BLaER1 treated with 17β-estradiol and CSF1 and Interleukin-3, amounts not matched to agents 10 nM and 100 nM (cell line): ENCODE measurements around the gene PIK3R6.

Experiments used
- H3K27ac ChIP-seq, 11 experiments: shearing (Covaris generic); formaldehyde crosslinking; 2 replicates each; pipeline ENCODE4 v1.8.1; 2022
- H3K27me3 ChIP-seq, 11 experiments: shearing (Covaris generic); formaldehyde crosslinking; 2 replicates each; pipeline ENCODE4 v1.8.1; 2022
- H3K36me3 ChIP-seq, 11 experiments: shearing (Covaris generic); formaldehyde crosslinking; 2 replicates each; pipeline ENCODE4 v1.8.1; 2022
- H3K4me1 ChIP-seq, 10 experiments: shearing (Covaris generic); formaldehyde crosslinking; 2 replicates each; pipeline ENCODE4 v1.8.1; 2022
- H3K4me2 ChIP-seq, 11 experiments: shearing (Covaris generic); formaldehyde crosslinking; 2 replicates each; pipeline ENCODE4 v1.8.1; 2022
- H3K4me3 ChIP-seq, 10 experiments: shearing (Covaris generic); formaldehyde crosslinking; 2 replicates each; pipeline ENCODE4 v1.8.1; 2022
- H3K9ac ChIP-seq, 11 experiments: shearing (Covaris generic); formaldehyde crosslinking; 2 replicates each; pipeline ENCODE4 v1.8.1; 2022
- H3K9me3 ChIP-seq, 11 experiments: shearing (Covaris generic); formaldehyde crosslinking; replicated peaks in 1 of 11; 2 replicates each; pipeline ENCODE4 v1.8.1; 2022
- H4K20me1 ChIP-seq, 11 experiments: shearing (Covaris generic); formaldehyde crosslinking; 2 replicates each; pipeline ENCODE4 v1.8.1; 2022
- Cebpa-rat ChIP-seq, 11 experiments: shearing (Covaris generic); IDR thresholded peaks; 2 replicates each; pipeline ENCODE4 v1.8.1; 2022

PIK3R6 gene

DNA sequence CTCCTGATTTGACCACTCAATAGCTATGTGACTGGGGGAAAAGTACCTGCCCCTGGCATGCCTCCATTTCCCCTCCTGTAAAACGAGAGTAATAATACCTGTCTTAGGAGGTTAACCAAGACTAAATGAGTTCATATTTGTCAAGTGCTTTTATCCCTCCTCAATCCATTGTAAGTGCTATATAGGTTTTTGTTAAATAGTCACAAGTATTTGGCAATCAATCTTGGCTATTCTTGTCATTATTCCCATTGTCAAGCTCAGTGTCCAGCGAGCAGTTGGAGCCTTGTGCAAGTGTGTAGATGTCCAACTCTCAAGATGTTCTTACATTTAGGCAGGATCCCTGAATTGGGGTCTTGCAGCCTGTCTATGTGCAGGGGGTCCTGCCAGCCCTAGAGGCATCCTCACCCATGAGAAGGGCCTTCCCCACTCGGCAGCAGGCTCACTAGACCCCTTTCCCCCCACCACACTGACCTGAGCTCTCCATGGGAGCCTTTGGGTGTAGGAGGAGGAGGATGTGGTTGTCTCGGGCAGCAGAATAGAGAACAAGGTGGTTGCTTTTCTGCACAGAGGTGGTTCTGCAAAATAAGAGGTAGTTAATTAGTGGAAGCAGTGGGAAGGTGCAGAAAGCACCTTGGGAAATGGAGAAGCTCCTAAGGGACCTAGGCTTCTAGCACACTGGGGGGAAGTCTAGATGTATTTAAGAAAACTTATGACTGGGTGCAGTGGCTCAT is 18.0 kb downstream of the PIK3R6 start:
- Histone ChIP-seq H3K4me2 (no peak overlapping the region), H3K4me1 (peaks cover 0 to 21% (median 8%) of the 10 kb centered on the region in 10 experiments; a peak in 16 of 20 replicates), H3K9me3 (peaks cover 0 to 34% (median 12%) of the 10 kb centered on the region in 11 experiments; a peak in 17 of 22 replicates), H4K20me1 (peaks cover 0 to 26% (median 0%) of the 10 kb centered on the region in 11 experiments; a peak in 2 of 22 replicates), H3K36me3 (peaks cover 4 to 100% (median 53%) of the 10 kb centered on the region in 11 experiments; a peak in 17 of 22 replicates), H3K4me3 (no peak overlapping the region), H3K9ac (no peak overlapping the region), H3K27ac (no peak overlapping the region), H3K27me3 (no peaks in the 10 kb centered on the region)
- TF ChIP-seq Cebpa-rat (IDR thresholded peaks at IDR 0.05), result no peak

DNA sequence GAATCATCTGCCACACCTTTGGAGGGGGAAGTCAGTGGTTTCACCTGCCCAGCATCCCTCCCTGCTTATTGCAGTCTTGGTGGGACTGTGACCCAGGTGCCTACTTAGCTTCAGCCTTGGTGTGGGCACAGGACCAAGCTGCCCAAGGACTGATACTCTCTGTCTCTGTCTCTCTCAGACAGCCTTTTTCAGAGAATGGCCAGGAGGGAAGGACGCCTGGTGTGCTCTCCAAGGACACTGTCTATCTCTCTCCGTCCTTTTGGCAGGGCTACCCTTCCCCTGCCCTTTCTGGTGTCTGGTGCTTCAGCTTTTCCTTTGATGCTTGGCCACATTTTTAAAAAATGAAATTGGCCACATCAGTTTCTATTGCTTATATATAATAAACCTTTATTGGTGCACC is 19.6 kb downstream of the PIK3R6 start:
- H3K4me1 ChIP-seq, result peaks cover 15 to 37% (median 24%) of the 10 kb centered on the region in 10 experiments
- H3K9me3 ChIP-seq, result peaks cover 0 to 34% (median 12%) of the 10 kb centered on the region in 11 experiments; a peak in 17 of 22 replicates
- no peak overlapping the region for H3K27ac ChIP-seq
- no peak overlapping the region for H3K4me2 ChIP-seq
- H3K27me3 ChIP-seq, result no peaks in the 10 kb centered on the region
- H3K9ac ChIP-seq, result no peak overlapping the region
- H3K36me3 ChIP-seq, result peaks cover 4 to 84% (median 53%) of the 10 kb centered on the region in 11 experiments; a peak in 17 of 22 replicates
- no peak overlapping the region for H3K4me3 ChIP-seq
- TF ChIP-seq Cebpa-rat (IDR thresholded peaks at IDR 0.05), result no peak
- peaks cover 0 to 41% (median 0%) of the 10 kb centered on the region in 11 experiments; a peak in 3 of 22 replicates for H4K20me1 ChIP-seq

DNA sequence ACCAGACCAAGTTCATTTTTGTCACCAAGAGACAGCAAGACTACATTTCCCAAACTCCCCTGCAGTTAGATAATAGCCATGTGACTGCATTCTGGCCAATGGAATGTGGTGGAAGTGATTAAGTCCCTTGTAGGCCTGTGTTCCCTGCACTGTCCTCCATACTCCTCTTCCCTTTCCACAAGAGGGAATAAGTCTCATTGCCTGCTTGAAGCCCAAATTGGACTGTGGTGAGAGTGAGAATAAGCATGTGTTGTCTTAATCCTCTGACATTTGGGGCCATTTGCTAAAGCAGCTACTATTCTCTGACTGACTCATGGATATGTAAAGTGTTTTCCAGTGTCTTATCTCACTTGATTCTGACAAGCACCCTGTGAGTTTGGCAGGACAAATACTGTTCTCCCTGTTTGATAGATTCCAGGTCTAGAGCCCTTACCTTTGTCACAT is 20.7 kb downstream of the PIK3R6 start:
- H3K27me3 ChIP-seq, result no peaks in the 10 kb centered on the region
- H3K36me3 ChIP-seq, result peaks cover 4 to 84% (median 53%) of the 10 kb centered on the region in 11 experiments; a peak in 17 of 22 replicates
- H3K9me3 ChIP-seq, result peaks cover 0 to 32% (median 12%) of the 10 kb centered on the region in 11 experiments; a peak in 17 of 22 replicates
- peak overlapping the region in 3 of 11 experiments; percentile 15 to 59 (median 45); a peak in 3 of 22 replicates for H3K4me2 ChIP-seq
- no peak for TF ChIP-seq Cebpa-rat (IDR thresholded peaks at IDR 0.05)
- H4K20me1 ChIP-seq, result peaks cover 0 to 43% (median 0%) of the 10 kb centered on the region in 11 experiments; a peak in 3 of 22 replicates
- no peak overlapping the region for H3K4me3 ChIP-seq
- no peak overlapping the region for H3K27ac ChIP-seq
- H3K4me1 ChIP-seq, result peaks cover 26 to 46% (median 35%) of the 10 kb centered on the region in 10 experiments
- H3K9ac ChIP-seq, result no peak overlapping the region

DNA sequence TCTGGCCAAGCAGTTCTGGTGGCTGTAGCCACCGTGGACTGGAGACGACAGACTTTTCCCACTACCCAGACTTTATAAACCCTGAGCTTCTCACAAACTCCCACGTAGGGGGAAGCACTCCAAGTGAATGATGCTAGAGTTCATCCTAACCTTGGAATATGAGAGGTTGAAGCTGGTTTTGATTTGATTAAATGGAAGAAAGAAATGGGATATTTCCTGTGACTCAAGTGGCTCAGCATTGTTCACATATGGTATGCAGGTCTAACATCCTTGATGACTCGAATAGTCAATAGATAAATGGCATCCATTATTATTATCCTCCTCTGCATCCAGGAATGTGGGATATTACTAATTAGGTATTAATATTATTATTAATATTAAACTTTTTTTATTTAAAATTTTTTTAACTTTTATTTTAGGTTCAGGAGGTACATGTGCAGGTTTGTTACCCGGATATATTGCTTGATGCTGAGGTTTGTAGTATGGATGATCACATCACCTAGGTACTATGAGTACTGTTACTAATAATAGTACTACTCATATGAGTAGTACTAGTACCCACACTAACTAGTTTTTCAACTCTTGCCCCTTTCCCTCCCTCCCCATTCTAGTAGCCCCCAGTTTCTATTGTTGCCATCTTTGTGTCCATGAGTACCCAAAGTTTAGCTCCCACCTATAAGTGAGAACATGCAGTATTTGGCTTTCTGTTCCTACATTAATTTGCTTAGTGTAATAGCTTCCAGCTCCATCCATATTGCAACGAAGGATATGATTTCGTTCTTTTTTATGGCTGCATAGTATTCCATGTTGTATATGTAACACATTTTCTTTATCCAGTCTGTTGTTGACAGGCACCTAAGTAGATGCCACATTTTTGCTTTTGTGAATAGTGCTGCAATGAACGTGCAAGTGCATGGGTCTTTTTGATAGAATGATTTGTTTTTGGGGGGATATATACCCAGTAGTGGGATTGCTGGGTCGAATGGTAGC is 22.9 kb downstream of the PIK3R6 start:
- Histone ChIP-seq H4K20me1 (peaks cover 0 to 51% (median 0%) of the 10 kb centered on the region in 11 experiments; a peak in 4 of 22 replicates), H3K9ac (peak overlapping the region in 5 of 11 experiments; percentile 29 to 58 (median 48); a peak in 4 of 22 replicates), H3K27ac (peak overlapping the region in 10 of 11 experiments; percentile 42 to 75 (median 57); a peak in 20 of 22 replicates), H3K9me3 (peaks cover 0 to 26% (median 12%) of the 10 kb centered on the region in 11 experiments; a peak in 17 of 22 replicates), H3K4me2 (peak overlapping the region; percentile 62 to 84 (median 74)), H3K4me1 (peaks cover 26 to 50% (median 37%) of the 10 kb centered on the region in 10 experiments), H3K27me3 (no peaks in the 10 kb centered on the region), H3K4me3 (no peak overlapping the region), H3K36me3 (peaks cover 4 to 80% (median 49%) of the 10 kb centered on the region in 11 experiments; a peak in 17 of 22 replicates)
- TF ChIP-seq Cebpa-rat (IDR thresholded peaks at IDR 0.05), result no peak

DNA sequence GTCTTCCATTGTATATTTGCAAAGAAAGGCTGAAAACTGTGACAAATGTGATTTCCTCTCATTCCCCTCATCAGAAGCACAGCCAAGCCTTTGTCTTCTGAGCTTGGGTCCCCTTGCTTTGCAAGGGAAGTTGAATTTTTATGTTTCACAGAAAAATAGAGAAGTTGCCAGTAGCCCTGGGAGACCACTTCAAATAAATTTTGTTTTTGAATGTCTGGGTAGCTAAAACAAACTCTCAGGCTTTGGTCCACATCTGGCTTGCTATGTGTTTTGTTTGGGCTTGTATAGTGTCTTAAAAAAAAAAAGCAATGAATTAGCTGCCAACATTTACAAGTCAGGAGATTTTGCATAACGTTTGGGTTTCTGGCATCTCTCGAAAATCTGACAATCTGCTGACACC is 24.1 kb downstream of the PIK3R6 start:
- Histone ChIP-seq H3K9me3 (peaks cover 0 to 26% (median 12%) of the 10 kb centered on the region in 11 experiments; a peak in 17 of 22 replicates), H3K36me3 (peaks cover 0 to 80% (median 37%) of the 10 kb centered on the region in 11 experiments; a peak in 16 of 22 replicates), H3K4me3 (no peak overlapping the region), H4K20me1 (peaks cover 0 to 54% (median 0%) of the 10 kb centered on the region in 11 experiments; a peak in 4 of 22 replicates), H3K9ac (peak overlapping the region in 9 of 11 experiments; percentile 4 to 58 (median 42); a peak in 14 of 22 replicates), H3K27me3 (no peaks in the 10 kb centered on the region), H3K4me2 (peak overlapping the region; percentile 62 to 84 (median 74)), H3K4me1 (peaks cover 26 to 54% (median 39%) of the 10 kb centered on the region in 10 experiments), H3K27ac (peak overlapping the region; percentile 38 to 75 (median 51); a peak in 20 of 22 replicates)
- no peak for TF ChIP-seq Cebpa-rat (IDR thresholded peaks at IDR 0.05)

DNA sequence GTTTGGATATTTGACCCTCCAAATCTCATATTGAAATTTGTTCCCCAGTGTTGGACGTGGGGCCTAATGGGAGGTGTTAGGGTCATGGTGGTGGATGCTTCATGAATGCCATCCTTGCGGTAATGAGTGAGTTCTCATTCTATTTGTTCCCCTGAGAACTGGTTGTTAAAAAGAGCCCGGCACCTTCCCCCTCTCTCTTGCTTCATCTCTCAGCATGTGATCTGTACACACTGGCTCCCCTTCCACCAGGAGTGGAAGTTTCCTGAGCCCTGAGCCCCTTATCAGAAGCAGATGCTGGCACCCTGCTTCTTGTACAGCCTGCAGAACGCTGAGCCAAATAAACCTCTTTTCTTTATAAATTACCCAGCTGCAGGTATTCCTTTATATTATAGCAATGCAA is 25.6 kb downstream of the PIK3R6 start:
- no peaks in the 10 kb centered on the region for H3K27me3 ChIP-seq
- H3K4me3 ChIP-seq, result no peak overlapping the region
- H3K9ac ChIP-seq, result no peak overlapping the region
- no peak overlapping the region for H3K27ac ChIP-seq
- H3K9me3 ChIP-seq, result peaks cover 0 to 22% (median 12%) of the 10 kb centered on the region in 11 experiments; a peak in 17 of 22 replicates
- no peak for TF ChIP-seq Cebpa-rat (IDR thresholded peaks at IDR 0.05)
- peak overlapping the region; percentile 62 to 84 (median 74); a peak in 18 of 22 replicates for H3K4me2 ChIP-seq
- peaks cover 0 to 78% (median 22%) of the 10 kb centered on the region in 11 experiments; a peak in 12 of 22 replicates for H3K36me3 ChIP-seq
- peaks cover 0 to 53% (median 0%) of the 10 kb centered on the region in 11 experiments; a peak in 4 of 22 replicates for H4K20me1 ChIP-seq
- H3K4me1 ChIP-seq, result peaks cover 26 to 59% (median 39%) of the 10 kb centered on the region in 10 experiments

DNA sequence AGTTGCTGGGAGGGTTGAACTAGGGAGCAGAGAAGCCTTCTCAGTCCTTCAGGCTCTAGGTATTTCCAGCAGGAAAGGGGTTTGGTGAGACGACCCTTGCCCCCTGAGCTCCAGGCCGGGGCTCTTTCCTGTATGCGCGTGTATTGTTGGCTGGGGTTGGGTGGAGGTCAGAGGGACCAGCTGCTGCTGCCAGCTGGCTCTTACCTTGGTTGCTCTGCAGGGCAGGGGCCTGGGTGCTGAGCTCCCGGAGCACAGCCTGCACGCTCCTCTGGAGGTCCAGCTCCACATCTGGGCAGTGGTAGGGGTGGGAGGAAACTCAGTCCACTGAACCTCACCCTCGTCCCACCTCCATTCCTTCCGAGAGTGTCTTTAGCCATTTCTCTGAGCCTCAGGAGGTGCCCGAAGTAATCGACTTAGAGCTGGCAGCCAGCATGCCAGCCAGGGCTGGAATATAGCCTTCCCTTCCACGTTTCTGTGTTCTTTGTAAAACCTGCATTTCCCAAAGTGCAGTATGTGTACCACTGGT is 28.0 kb downstream of the PIK3R6 start:
- Histone ChIP-seq H3K27ac (peak overlapping the region in 1 of 11 experiments; percentile 12; a peak in 1 of 22 replicates), H3K4me1 (peaks cover 24 to 40% (median 29%) of the 10 kb centered on the region in 10 experiments), H3K36me3 (peaks cover 0 to 79% (median 19%) of the 10 kb centered on the region in 11 experiments; a peak in 14 of 22 replicates), H3K27me3 (no peaks in the 10 kb centered on the region), H3K4me2 (no peak overlapping the region), H3K4me3 (no peak overlapping the region), H4K20me1 (peaks cover 0 to 49% (median 0%) of the 10 kb centered on the region in 11 experiments; a peak in 5 of 22 replicates), H3K9me3 (no peaks in the 10 kb centered on the region), H3K9ac (no peak overlapping the region)
- TF ChIP-seq Cebpa-rat (IDR thresholded peaks at IDR 0.05), result no peak
